Spinal cord (tissue), 10 donors: Measurements from ENCODE around the gene USF1. TPM values are rescaled to one million over a fixed set of nuclear protein-coding genes. Genes with fewer than 3 reads are reported as not detected.

Source experiments
- DNase-seq, 6 donors: peaks; one replicate each; pipeline versions ENCODE4 v3.0.0 to v3.0.0-alpha.2; 2013 to 2015; ENCODE audit warnings: low spot score in 6 of 6, low read depth in 4 of 6
- H3K27ac ChIP-seq: one replicate; pipeline ENCODE4 v1.5.1; 2013; ENCODE audit warnings: low read depth, low read length, control low read depth
- H3K27me3 ChIP-seq: one replicate; pipeline ENCODE4 v1.6.1; 2013; ENCODE audit warnings: low read length; ENCODE audit not compliant: control insufficient read depth, insufficient read depth
- H3K36me3 ChIP-seq: one replicate; pipeline ENCODE4 v1.6.1; 2013; ENCODE audit warnings: low read length; ENCODE audit not compliant: control insufficient read depth, insufficient read depth
- H3K4me1 ChIP-seq: one replicate; pipeline ENCODE4 v1.6.1; 2013; ENCODE audit warnings: low read length; ENCODE audit not compliant: control insufficient read depth, insufficient read depth
- H3K4me3 ChIP-seq: one replicate; pipeline ENCODE4 v1.5.1; 2013; ENCODE audit warnings: low read depth, low read length, control low read depth
- H3K9me3 ChIP-seq: one replicate; pipeline ENCODE4 v1.6.1; 2013; ENCODE audit warnings: low read length; ENCODE audit not compliant: control insufficient read depth, insufficient read depth
- WGBS: methylation state at CpG from one replicate; pipeline ENCODE4 v1.1.5; 2013; ENCODE audit warnings: missing lambda C conversion rate; ENCODE audit not compliant: insufficient coverage; 5-methylcytosine and 5-hydroxymethylcytosine counted together
- polyA plus RNA-seq, 2 donors: library from polyadenylated mRNA; unstranded; fragments of 120-200 nt; gene quantifications; one replicate each; pipeline ENCODE4 v1.2.1, GENCODE V29; 2013; ENCODE audit not compliant: insufficient read length in 2 of 2
- total RNA-seq, 2 donors: library from RNA; depleted of rRNA in 1 of 2; stranded (reverse); fragments of 120-200 nt in 1 of 2; fragments of >200 nt in 1 of 2; gene quantifications; one replicate each; pipeline versions ENCODE4 v1.2.3 to v1.2.4, GENCODE V29; 2013 to 2014
- donor health status: healthy.

The USF1 gene
- total and polyA plus RNA-seq, 4 donors: 67.1 to 93.7 (median 83.2) TPM

- 59% methylated on average over 10 of the region's 15 CpGs for WGBS
- Histone ChIP-seq H3K4me1 (peaks cover 3% of the 10 kb centered on the region), H3K27me3 (peaks cover 8% of the 10 kb centered on the region), H3K9me3 (no peaks in the 10 kb centered on the region), H3K27ac (peak overlapping the region; percentile 36), H3K36me3 (no peaks in the 10 kb centered on the region), H3K4me3 (no peak overlapping the region)
- peak in 1 of 6 donors; percentile 43 for DNase-seq
Measured at GRCh38 chr1:161013488-161014230, 32.1 kb downstream of the USF1 start.

- H3K4me1 ChIP-seq: peaks cover 3% of the 10 kb centered on the region
- H3K27ac ChIP-seq: peak overlapping the region; percentile 36
- no peaks in the 10 kb centered on the region for H3K36me3 ChIP-seq
- H3K4me3 ChIP-seq: no peak overlapping the region
- H3K9me3 ChIP-seq: no peaks in the 10 kb centered on the region
- peaks cover 4% of the 10 kb centered on the region for H3K27me3 ChIP-seq
- no peak for DNase-seq
Measured at GRCh38 chr1:161013131-161013487, 32.7 kb downstream of the USF1 start.

GRCh38 chr1:161012420-161012819 lies 33.4 kb downstream of the USF1 start:
- DNase-seq: no peak
- no peak overlapping the region for H3K27ac ChIP-seq
- no CpG with 5 or more reads among the region's 3 CpGs for WGBS
- H3K36me3 ChIP-seq: no peaks in the 10 kb centered on the region
- no peaks in the 10 kb centered on the region for H3K27me3 ChIP-seq
- no peak overlapping the region for H3K4me3 ChIP-seq
- H3K4me1 ChIP-seq: peaks cover 3% of the 10 kb centered on the region
- no peaks in the 10 kb centered on the region for H3K9me3 ChIP-seq

GRCh38 chr1:161009602-161010211 lies 36.1 kb downstream of the USF1 start:
- H3K4me3 ChIP-seq: no peak overlapping the region
- H3K27ac ChIP-seq: no peak overlapping the region
- peaks cover 3% of the 10 kb centered on the region for H3K4me1 ChIP-seq
- H3K27me3 ChIP-seq: no peaks in the 10 kb centered on the region
- no peaks in the 10 kb centered on the region for H3K36me3 ChIP-seq
- H3K9me3 ChIP-seq: no peaks in the 10 kb centered on the region
- no peak for DNase-seq
- 93% methylated on average over 7 of the region's 7 CpGs for WGBS

- no peak overlapping the region for H3K4me3 ChIP-seq
- DNase-seq: no peak
- WGBS: 76% methylated on average over 2 of the region's 4 CpGs
- H3K9me3 ChIP-seq: no peaks in the 10 kb centered on the region
- H3K27ac ChIP-seq: no peak overlapping the region
- no peaks in the 10 kb centered on the region for H3K36me3 ChIP-seq
- H3K27me3 ChIP-seq: no peaks in the 10 kb centered on the region
- peaks cover 3% of the 10 kb centered on the region for H3K4me1 ChIP-seq
Measured at GRCh38 chr1:161008869-161009510, 36.8 kb downstream of the USF1 start.

GRCh38 chr1:161007369-161007768 lies 38.4 kb downstream of the USF1 start:
- Histone ChIP-seq H3K4me1 (no peaks in the 10 kb centered on the region), H3K27ac (no peak overlapping the region)

GRCh38 chr1:161006563-161006962 lies 39.2 kb downstream of the USF1 start:
- Histone ChIP-seq H3K27me3 (no peaks in the 10 kb centered on the region), H3K27ac (no peak overlapping the region), H3K4me1 (no peaks in the 10 kb centered on the region), H3K9me3 (no peaks in the 10 kb centered on the region), H3K36me3 (no peaks in the 10 kb centered on the region), H3K4me3 (no peak overlapping the region)
- no peak for DNase-seq
- WGBS: 95% methylated on average over 6 of the region's 8 CpGs

More at GRCh38 chr1:161007369-161007768, 38.4 kb downstream of the USF1 start:
- Histone ChIP-seq H3K36me3 (no peaks in the 10 kb centered on the region), H3K27me3 (no peaks in the 10 kb centered on the region), H3K4me3 (no peak overlapping the region), H3K9me3 (no peaks in the 10 kb centered on the region)
- no CpG with 5 or more reads among the region's 2 CpGs for WGBS
- DNase-seq: no peak

- Histone ChIP-seq H3K4me3 (no peak overlapping the region), H3K9me3 (no peaks in the 10 kb centered on the region), H3K27ac (no peak overlapping the region), H3K27me3 (no peaks in the 10 kb centered on the region), H3K4me1 (peaks cover 6% of the 10 kb centered on the region), H3K36me3 (peaks cover 11% of the 10 kb centered on the region)
- peak in 1 of 6 donors; percentile 49 for DNase-seq
- WGBS: 80% methylated on average over 5 of the region's 5 CpGs
Measured at GRCh38 chr1:161001525-161001924, 44.3 kb downstream of the USF1 start.

GRCh38 chr1:161000736-161001480 lies 44.9 kb downstream of the USF1 start:
- H3K9me3 ChIP-seq: no peaks in the 10 kb centered on the region
- no peak overlapping the region for H3K27ac ChIP-seq
- WGBS: 84% methylated on average over 7 of the region's 11 CpGs
- no peak overlapping the region for H3K4me3 ChIP-seq
- H3K36me3 ChIP-seq: peaks cover 11% of the 10 kb centered on the region
- H3K4me1 ChIP-seq: peaks cover 6% of the 10 kb centered on the region
- no peaks in the 10 kb centered on the region for H3K27me3 ChIP-seq
- DNase-seq: no peak
